ENCODE measurements around the gene TBL1XR1. TPM values are rescaled to one million over a fixed set of nuclear protein-coding genes. Genes with fewer than 3 reads are reported as not detected.

TBL1XR1 gene
- total and polyA plus RNA-seq, 4 donors, result 24.1 to 203 (median 77.4) TPM

DNA sequence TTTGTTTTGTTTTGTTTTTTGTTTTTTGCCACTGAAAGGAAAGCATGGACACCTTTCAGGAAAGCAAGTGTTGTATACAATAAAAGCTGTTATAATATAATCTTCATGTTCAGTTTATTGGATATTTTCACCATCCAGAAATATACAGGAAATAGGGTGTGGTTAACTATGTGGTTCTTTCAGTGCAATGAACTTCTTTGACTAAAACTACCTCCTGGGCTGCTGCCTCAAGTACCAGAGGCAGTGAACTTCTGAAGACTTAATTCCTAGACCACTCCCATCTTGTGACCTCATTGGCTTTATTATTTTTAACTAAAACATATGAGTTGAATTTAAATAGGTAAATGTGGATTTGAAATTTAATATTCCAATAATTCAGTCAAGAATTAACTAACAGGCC is 27.1 kb upstream of the TBL1XR1 start:
- Histone ChIP-seq H3K36me3 (ENCODE audit: control insufficient read depth in 4 of 4, insufficient read depth in 4 of 4, low read length in 4 of 4) (no peaks in the 10 kb centered on the region), H3K9ac (ENCODE audit: insufficient read depth in 1 of 2, low read length in 2 of 2) (no peak overlapping the region), H3K27me3 (ENCODE audit: control insufficient read depth in 3 of 3, insufficient read depth in 3 of 3, low read length in 2 of 3) (no peaks in the 10 kb centered on the region), H3K27ac (ENCODE audit: low read depth in 1 of 2, low read length in 1 of 2) (no peak overlapping the region), H3K4me3 (no peak overlapping the region), H3K9me3 (ENCODE audit: control insufficient read depth in 4 of 4, insufficient read depth in 3 of 4, low read length in 3 of 4) (no peaks in the 10 kb centered on the region), H3K4me1 (ENCODE audit: control insufficient read depth in 5 of 5, insufficient read depth in 5 of 5, low read length in 5 of 5) (no peaks in the 10 kb centered on the region)
- ATAC-seq (ENCODE audit: insufficient read depth, low FRiP score), result no peak
- TF ChIP-seq, protein P1, sequence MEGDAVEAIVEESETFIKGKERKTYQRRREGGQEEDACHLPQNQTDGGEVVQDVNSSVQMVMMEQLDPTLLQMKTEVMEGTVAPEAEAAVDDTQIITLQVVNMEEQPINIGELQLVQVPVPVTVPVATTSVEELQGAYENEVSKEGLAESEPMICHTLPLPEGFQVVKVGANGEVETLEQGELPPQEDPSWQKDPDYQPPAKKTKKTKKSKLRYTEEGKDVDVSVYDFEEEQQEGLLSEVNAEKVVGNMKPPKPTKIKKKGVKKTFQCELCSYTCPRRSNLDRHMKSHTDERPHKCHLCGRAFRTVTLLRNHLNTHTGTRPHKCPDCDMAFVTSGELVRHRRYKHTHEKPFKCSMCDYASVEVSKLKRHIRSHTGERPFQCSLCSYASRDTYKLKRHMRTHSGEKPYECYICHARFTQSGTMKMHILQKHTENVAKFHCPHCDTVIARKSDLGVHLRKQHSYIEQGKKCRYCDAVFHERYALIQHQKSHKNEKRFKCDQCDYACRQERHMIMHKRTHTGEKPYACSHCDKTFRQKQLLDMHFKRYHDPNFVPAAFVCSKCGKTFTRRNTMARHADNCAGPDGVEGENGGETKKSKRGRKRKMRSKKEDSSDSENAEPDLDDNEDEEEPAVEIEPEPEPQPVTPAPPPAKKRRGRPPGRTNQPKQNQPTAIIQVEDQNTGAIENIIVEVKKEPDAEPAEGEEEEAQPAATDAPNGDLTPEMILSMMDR (IDR thresholded peaks at IDR 0.05; ENCODE audit: control extremely low read depth, extremely low read depth), result no peak
- no peak for DNase-seq

DNA sequence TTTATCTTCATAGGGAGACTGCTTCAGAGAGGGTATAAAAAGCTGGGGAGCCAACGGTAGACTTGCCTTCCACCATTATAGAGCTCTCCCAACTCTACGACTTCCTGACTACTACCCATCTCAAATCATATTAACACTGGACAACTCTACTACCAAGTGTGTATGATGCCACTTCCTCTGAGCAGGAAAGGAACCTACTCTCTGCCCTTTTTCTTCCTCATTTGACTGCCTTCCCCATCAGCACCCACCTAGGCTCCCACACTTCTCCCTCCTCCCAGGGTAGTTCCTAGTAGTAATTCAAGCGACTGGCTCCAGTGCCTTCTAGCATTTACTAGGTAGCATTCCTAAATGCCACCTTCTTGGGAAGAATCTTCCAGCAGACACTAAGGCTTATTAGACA is 24.5 kb upstream of the TBL1XR1 start:
- no peak overlapping the region for H3K9ac ChIP-seq (ENCODE audit: insufficient read depth in 1 of 2, low read length in 2 of 2)
- no peak overlapping the region for H3K4me3 ChIP-seq
- H3K27ac ChIP-seq (ENCODE audit: low read depth in 1 of 2, low read length in 1 of 2), result no peak overlapping the region
- no peak for ATAC-seq (ENCODE audit: insufficient read depth, low FRiP score)
- H3K9me3 ChIP-seq (ENCODE audit: control insufficient read depth in 4 of 4, insufficient read depth in 3 of 4, low read length in 3 of 4), result no peaks in the 10 kb centered on the region
- H3K27me3 ChIP-seq (ENCODE audit: control insufficient read depth in 3 of 3, insufficient read depth in 3 of 3, low read length in 2 of 3), result no peaks in the 10 kb centered on the region
- no peak for DNase-seq
- TF ChIP-seq, protein P1 (IDR thresholded peaks at IDR 0.05; ENCODE audit: control extremely low read depth, extremely low read depth), result no peak
- H3K4me1 ChIP-seq (ENCODE audit: control insufficient read depth in 5 of 5, insufficient read depth in 5 of 5, low read length in 5 of 5), result no peaks in the 10 kb centered on the region
- 55 to 79% methylated on average over 3 of the region's 3 CpGs for WGBS, 2 donors
- no peaks in the 10 kb centered on the region for H3K36me3 ChIP-seq (ENCODE audit: control insufficient read depth in 4 of 4, insufficient read depth in 4 of 4, low read length in 4 of 4)

DNA sequence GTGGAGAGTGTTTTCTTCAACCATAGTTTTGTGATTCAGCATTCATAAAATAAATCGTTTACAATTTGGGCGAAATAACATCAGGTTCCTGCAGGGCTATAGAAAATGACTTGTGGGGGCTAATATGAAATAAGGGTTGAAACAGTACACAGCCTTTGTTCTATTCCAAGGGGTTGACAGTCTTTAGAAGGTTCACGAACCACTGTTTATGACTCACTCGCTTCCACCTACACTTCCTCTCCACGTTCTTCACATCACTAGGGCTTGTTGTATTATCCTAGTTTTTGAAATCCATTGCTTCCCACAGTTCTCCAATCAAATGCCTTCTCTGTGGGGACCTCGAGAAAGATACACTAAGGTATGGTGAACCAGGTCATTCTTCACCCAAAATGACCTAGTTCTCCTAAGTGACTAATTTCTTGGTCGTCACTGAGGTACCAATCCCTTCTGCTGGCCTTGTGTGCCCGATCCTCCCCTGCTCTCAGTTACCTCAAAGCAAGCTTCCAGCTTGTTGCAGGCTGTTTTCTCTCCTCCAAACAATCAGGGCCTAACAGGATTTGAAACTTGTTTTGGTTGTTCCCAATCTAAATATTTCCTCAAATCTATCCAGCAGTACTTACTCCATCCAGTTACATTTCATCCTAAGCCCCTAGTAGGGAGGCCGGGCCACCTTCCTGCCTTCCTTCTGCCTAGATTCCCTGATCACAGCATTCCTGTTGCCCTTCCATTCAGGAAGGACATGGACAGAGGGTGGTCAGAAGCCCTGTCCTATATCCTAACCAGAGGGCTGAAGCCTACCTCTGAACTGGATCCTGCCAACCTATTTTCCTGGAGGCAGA is 23.1 kb upstream of the TBL1XR1 start:
- H3K27me3 ChIP-seq (ENCODE audit: control insufficient read depth in 3 of 3, insufficient read depth in 3 of 3, low read length in 2 of 3), result no peaks in the 10 kb centered on the region
- TF ChIP-seq, protein P1 (IDR thresholded peaks at IDR 0.05; ENCODE audit: control extremely low read depth, extremely low read depth), result no peak
- no peak overlapping the region for H3K27ac ChIP-seq (ENCODE audit: low read depth in 1 of 2, low read length in 1 of 2)
- no peaks in the 10 kb centered on the region for H3K9me3 ChIP-seq (ENCODE audit: control insufficient read depth in 4 of 4, insufficient read depth in 3 of 4, low read length in 3 of 4)
- no peak overlapping the region for H3K9ac ChIP-seq (ENCODE audit: insufficient read depth in 1 of 2, low read length in 2 of 2)
- WGBS, 2 donors, result 84 to 86% methylated on average over 9 of the region's 9 CpGs
- no peaks in the 10 kb centered on the region for H3K36me3 ChIP-seq (ENCODE audit: control insufficient read depth in 4 of 4, insufficient read depth in 4 of 4, low read length in 4 of 4)
- ATAC-seq (ENCODE audit: insufficient read depth, low FRiP score) (no peak), DNase-seq (no peak)
- no peaks in the 10 kb centered on the region for H3K4me1 ChIP-seq (ENCODE audit: control insufficient read depth in 5 of 5, insufficient read depth in 5 of 5, low read length in 5 of 5)
- no peak overlapping the region for H3K4me3 ChIP-seq
